HL-60 (cell line): ENCODE results near the gene SPACA4.

Experiments used
- DNase-seq, 2 experiments: peaks; one replicate each; pipeline ENCODE4 v3.0.0-alpha.2; 2010 to 2020; ENCODE audit warnings: low read depth in 1 of 2, low spot score in 1 of 2
- H3K27ac ChIP-seq: fragments of 250-450 bp; sonication (Bioruptor Pico); replicated peaks from 2 replicates; pipeline ENCODE4 v1.5.1; 2020; ENCODE audit warnings: mild to moderate bottlenecking, moderate library complexity
- H3K27me3 ChIP-seq: fragments of 250-450 bp; sonication (Bioruptor Pico); 2 replicates; pipeline ENCODE4 v1.5.1; 2021; ENCODE audit warnings: mild to moderate bottlenecking, moderate library complexity; ENCODE audit not compliant: insufficient read depth, poor library complexity, severe bottlenecking
- H3K4me3 ChIP-seq: replicated peaks from 2 replicates; pipeline ENCODE4 v1.5.1; 2011; ENCODE audit warnings: mild to moderate bottlenecking, control low read depth, low read length; ENCODE audit not compliant: insufficient read depth
- CTCF ChIP-seq: IDR thresholded peaks from one replicate; pipeline ENCODE4 v1.5.1; 2011; ENCODE audit warnings: low read length, control low read depth, inconsistent platforms; ENCODE audit not compliant: insufficient read depth
- GABPA ChIP-seq: IDR thresholded peaks from 2 replicates; pipeline ENCODE4 v1.6.1; 2012; ENCODE audit warnings: low read depth
- POLR2AphosphoS5 ChIP-seq: IDR thresholded peaks from 2 replicates; pipeline ENCODE4 v1.6.1; 2012; ENCODE audit warnings: low read depth
- REST ChIP-seq: IDR thresholded peaks from 2 replicates; pipeline ENCODE4 v1.6.1; 2012; ENCODE audit warnings: low read depth; ENCODE audit not compliant: insufficient replicate concordance
- SPI1 ChIP-seq: IDR thresholded peaks from 2 replicates; pipeline ENCODE4 v1.6.1; 2012; ENCODE audit warnings: low read depth, mild to moderate bottlenecking, borderline replicate concordance

Gene SPACA4

GRCh38 chr19:48656840-48657474, 50.4 kb downstream of the SPACA4 start:
- Histone ChIP-seq H3K27ac (no peak overlapping the region), H3K4me3 (no peak overlapping the region), H3K27me3 (no peaks in the 10 kb centered on the region)
- no peak for TF ChIP-seq REST
- no peak for TF ChIP-seq SPI1
- TF ChIP-seq CTCF, result no peak
- TF ChIP-seq POLR2AphosphoS5, result no peak
- no peak for TF ChIP-seq GABPA
- no peak for DNase-seq
